Measurements from ENCODE around the gene SULT2B1.

Gene SULT2B1

DNA sequence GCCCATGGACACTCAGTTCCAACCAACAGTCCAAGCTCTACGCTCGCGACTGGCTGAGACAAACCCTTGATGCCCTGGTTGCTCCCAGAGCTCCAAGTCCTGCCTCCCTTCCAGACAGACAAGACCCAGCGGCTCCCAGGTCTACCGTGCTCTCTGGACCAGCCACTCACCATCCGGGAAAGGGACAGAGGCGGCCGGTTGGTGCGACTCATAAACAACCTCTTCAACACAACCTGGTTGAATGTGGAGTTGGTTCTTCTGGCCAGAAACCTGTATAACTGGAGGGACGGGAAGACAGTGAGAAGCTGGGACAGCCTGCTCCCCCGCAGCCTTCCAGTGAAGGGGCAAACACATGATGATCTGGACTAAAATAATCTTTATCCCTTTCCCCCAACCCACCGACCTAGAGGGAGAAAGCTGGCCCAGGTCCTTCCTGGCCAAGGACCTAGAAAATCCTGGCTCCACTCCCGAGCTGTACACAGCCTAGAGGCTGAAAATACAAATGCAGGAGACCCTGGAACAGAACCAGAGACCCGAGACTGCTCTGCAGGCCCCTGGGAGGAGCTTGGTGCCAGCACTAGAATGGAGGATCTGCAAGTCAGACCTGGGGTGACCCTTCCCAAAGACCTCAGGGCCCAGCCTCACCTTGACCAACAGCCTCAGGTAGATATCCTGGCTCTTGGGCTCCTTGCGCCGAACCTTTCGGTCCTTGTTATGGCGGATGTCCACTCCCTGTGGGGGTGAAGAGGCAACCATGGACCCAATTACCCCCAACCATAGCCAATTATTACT lies 65.4 kb downstream of the SULT2B1 start:
- TF ChIP-seq, protein P1, sequence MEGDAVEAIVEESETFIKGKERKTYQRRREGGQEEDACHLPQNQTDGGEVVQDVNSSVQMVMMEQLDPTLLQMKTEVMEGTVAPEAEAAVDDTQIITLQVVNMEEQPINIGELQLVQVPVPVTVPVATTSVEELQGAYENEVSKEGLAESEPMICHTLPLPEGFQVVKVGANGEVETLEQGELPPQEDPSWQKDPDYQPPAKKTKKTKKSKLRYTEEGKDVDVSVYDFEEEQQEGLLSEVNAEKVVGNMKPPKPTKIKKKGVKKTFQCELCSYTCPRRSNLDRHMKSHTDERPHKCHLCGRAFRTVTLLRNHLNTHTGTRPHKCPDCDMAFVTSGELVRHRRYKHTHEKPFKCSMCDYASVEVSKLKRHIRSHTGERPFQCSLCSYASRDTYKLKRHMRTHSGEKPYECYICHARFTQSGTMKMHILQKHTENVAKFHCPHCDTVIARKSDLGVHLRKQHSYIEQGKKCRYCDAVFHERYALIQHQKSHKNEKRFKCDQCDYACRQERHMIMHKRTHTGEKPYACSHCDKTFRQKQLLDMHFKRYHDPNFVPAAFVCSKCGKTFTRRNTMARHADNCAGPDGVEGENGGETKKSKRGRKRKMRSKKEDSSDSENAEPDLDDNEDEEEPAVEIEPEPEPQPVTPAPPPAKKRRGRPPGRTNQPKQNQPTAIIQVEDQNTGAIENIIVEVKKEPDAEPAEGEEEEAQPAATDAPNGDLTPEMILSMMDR (IDR thresholded peaks at IDR 0.05; ENCODE audit: borderline replicate concordance, control extremely low read depth, extremely low read depth, insufficient read depth, missing control alignments): no peak
- no peak for DNase-seq (ENCODE audit: low spot score)
- in situ Hi-C loops (cut with MboI; ENCODE audit: low sequenced_read_pairs, unreplicated experiment): no loop called here

DNA sequence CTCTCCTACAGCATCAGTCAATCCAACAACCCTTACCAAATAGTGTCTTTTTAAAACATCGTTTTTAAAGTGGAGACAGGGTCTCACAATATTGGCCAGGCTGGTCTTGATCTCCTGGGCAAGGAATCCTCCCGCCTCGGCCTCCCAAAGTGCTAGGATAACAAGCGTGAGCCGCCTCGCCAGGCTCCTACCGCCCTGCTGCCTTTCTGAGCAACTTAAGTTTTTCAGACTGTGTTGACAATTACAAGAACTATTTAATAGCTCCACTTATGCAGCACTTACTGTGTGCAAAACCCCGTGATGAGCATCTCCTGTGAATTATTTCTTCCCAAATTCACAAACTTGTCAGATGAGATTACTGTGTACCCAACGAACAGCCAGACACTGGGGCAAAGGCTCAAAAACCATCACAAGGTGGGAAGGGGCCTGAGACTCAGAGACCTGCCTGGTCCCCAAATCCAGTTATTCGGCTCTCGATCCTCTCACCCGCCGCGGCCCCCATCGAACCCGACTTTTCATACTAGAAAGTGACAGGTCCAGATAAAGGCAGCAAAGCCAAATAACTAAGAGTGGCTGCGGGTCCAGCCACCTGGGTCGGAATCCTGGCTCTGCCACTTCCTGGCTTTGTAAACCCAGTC lies 66.4 kb downstream of the SULT2B1 start:
- no peak for DNase-seq (ENCODE audit: low spot score)
- TF ChIP-seq, protein P1 (IDR thresholded peaks at IDR 0.05; ENCODE audit: borderline replicate concordance, control extremely low read depth, extremely low read depth, insufficient read depth, missing control alignments): no peak
- in situ Hi-C loops (cut with MboI; ENCODE audit: low sequenced_read_pairs, unreplicated experiment): no loop called here

DNA sequence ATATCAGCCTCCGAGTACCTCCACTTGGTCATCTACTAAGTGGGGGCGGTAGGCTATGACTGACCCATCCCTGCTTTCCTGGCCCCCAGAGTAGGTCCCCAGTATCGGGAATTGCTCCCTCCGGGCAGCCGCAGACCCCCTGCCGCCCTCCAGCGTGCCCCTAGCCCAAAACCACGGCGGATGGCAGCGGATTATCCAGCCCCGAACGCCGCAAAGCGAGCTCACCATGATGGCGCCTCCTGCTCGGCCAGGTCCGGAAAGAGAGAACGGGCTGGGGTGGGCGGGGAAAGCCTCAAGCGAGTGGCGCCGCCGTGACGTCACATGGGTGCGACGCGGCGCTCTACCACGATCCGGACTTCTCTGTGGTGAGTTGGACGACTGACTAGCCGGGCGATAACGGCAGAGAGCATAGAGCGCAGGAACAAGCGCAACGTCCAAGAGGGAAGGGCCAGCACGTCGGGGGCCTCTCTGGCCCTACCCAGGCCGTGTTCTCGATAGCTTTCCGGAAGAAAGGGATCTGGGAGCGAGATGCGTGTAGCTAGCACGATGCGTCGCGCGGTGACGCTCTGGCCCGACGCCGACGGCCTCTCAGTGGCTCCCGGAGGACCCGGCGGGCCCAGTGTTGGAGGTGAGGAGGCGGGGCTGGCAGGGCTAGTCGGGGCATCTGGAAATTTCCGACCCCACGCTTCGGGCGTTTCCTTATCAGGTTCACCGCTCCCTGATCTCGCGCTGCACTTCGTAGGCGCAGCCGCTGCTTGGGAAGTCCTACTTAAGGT lies 67.1 kb downstream of the SULT2B1 start, which contains the start of the genes RPL18 and SPHK2:
TSS of gene RPL18 (minus strand) at position 263 of the 776 bp plus-strand sequence. CDS start at position 228, 35 bp downstream.
TSS of gene SPHK2 (plus strand) at position 591 of the 776 bp plus-strand sequence. CDS start 1,009 bp downstream, outside the sequence.
- DNase-seq (ENCODE audit: low spot score): peak; percentile 99
- TF ChIP-seq, protein P1 (IDR thresholded peaks at IDR 0.05; ENCODE audit: borderline replicate concordance, control extremely low read depth, extremely low read depth, insufficient read depth, missing control alignments): no peak
- in situ Hi-C loops (cut with MboI; ENCODE audit: low sequenced_read_pairs, unreplicated experiment): no loop called here

DNA sequence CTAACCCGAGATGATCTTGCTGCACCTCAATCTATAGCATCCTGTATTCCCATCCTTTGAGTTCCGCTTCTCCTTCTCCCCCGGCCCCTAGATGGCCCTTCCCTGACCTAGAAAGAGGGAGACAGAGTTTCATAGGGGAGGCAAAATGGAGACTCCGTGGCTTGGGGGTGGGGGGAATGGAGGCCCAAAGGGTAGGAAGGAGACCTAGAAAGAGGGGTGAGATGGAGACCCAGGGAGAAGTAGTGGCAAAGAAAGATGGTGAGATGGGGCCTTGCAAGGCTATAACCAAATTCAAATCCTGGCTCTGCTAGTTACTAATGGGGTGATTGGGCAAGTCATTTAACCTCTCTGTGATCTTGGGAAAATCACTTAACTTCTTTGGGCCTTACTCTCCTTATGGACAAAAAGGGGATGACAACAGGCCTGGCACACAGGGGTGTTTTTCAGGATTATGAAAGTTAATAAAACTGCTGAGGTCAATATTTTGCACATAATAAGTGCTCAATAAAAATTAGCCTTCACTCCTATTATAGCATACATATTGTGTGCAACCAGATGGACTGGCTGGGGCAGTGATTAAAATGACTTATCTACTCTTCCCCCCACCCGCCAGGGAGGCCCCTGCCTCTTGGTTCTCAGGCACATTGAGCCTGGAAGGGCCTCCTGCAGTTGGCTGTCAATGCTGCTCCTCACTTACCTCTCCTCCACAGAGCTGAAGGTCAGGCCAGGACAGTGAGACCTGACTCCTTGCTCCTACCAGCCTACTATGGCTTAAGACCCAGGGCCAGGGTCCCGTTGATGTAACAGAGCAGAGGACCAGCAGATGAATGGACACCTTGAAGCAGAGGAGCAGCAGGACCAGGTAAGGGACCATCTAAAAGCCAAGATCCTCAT lies 68.0 kb downstream of the SULT2B1 start:
- DNase-seq (ENCODE audit: low spot score): no peak
- in situ Hi-C loops (cut with MboI; ENCODE audit: low sequenced_read_pairs, unreplicated experiment): no loop called here
- TF ChIP-seq, protein P1 (IDR thresholded peaks at IDR 0.05; ENCODE audit: borderline replicate concordance, control extremely low read depth, extremely low read depth, insufficient read depth, missing control alignments): no peak

DNA sequence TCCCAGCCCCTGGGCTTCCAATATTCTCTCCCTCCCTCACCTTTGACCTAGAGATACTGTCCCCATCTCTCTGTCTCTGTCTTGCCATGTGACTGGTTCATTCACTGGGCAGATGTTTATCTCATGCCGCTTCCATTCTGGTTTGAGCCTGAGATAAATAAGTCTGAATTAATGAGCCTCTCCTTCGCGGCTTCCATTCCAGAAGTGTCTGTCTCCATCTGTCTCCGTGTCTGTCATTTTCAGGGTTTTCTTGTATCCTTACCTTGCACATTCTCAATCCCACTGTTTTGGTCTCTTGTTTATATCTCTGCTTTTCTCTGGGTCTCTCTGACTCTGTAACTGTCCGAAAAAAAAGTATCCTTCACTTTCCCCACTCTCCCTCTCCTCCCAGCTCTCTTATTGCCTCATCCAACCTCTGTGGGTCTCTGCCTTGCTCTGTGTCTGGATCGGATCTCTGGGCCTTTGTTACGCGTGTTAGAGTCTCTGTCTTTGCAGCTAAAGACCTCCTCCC lies 71.6 kb downstream of the SULT2B1 start:
- TF ChIP-seq, protein P1 (IDR thresholded peaks at IDR 0.05; ENCODE audit: borderline replicate concordance, control extremely low read depth, extremely low read depth, insufficient read depth, missing control alignments): no peak
- in situ Hi-C loops (cut with MboI; ENCODE audit: low sequenced_read_pairs, unreplicated experiment): no loop called here
- DNase-seq (ENCODE audit: low spot score): no peak
